ENCODE measurements around the gene ISM1.

The ISM1 gene

GRCh38 chr20:13289031-13289430 is 68.0 kb downstream of the ISM1 start:
- no peak for TF ChIP-seq Cebpa-rat (IDR thresholded peaks at IDR 0.05)
- no peak overlapping the region for H3K27ac ChIP-seq
- peak overlapping the region; percentile 78 for H3K4me2 ChIP-seq
- H3K9ac ChIP-seq: no peak overlapping the region
- H4K20me1 ChIP-seq: no peaks in the 10 kb centered on the region
- H3K36me3 ChIP-seq: no peaks in the 10 kb centered on the region
- H3K9me3 ChIP-seq: no peaks in the 10 kb centered on the region
- H3K27me3 ChIP-seq: no peaks in the 10 kb centered on the region
- H3K4me1 ChIP-seq: peaks cover 43% of the 10 kb centered on the region
- H3K4me3 ChIP-seq: no peak overlapping the region

GRCh38 chr20:13290724-13291123 is 69.7 kb downstream of the ISM1 start:
- no peaks in the 10 kb centered on the region for H3K36me3 ChIP-seq
- no peak overlapping the region for H3K4me2 ChIP-seq

GRCh38 chr20:13291157-13291556 is 70.1 kb downstream of the ISM1 start:
- H3K4me1 ChIP-seq: peaks cover 38% of the 10 kb centered on the region
- H3K27me3 ChIP-seq: no peaks in the 10 kb centered on the region
- H3K4me2 ChIP-seq: no peak overlapping the region
- no peak overlapping the region for H3K9ac ChIP-seq
- no peaks in the 10 kb centered on the region for H4K20me1 ChIP-seq
- H3K4me3 ChIP-seq: no peak overlapping the region
- no peak overlapping the region for H3K27ac ChIP-seq
- H3K9me3 ChIP-seq: no peaks in the 10 kb centered on the region
- no peak for TF ChIP-seq Cebpa-rat (IDR thresholded peaks at IDR 0.05)
- H3K36me3 ChIP-seq: no peaks in the 10 kb centered on the region

More at GRCh38 chr20:13290724-13291123, 69.7 kb downstream of the ISM1 start:
- no peak for TF ChIP-seq Cebpa-rat (IDR thresholded peaks at IDR 0.05)
- H3K4me3 ChIP-seq: no peak overlapping the region
- H3K9ac ChIP-seq: no peak overlapping the region
- H3K27me3 ChIP-seq: no peaks in the 10 kb centered on the region
- no peaks in the 10 kb centered on the region for H3K9me3 ChIP-seq
- H4K20me1 ChIP-seq: no peaks in the 10 kb centered on the region
- peaks cover 42% of the 10 kb centered on the region for H3K4me1 ChIP-seq
- H3K27ac ChIP-seq: no peak overlapping the region

DNA sequence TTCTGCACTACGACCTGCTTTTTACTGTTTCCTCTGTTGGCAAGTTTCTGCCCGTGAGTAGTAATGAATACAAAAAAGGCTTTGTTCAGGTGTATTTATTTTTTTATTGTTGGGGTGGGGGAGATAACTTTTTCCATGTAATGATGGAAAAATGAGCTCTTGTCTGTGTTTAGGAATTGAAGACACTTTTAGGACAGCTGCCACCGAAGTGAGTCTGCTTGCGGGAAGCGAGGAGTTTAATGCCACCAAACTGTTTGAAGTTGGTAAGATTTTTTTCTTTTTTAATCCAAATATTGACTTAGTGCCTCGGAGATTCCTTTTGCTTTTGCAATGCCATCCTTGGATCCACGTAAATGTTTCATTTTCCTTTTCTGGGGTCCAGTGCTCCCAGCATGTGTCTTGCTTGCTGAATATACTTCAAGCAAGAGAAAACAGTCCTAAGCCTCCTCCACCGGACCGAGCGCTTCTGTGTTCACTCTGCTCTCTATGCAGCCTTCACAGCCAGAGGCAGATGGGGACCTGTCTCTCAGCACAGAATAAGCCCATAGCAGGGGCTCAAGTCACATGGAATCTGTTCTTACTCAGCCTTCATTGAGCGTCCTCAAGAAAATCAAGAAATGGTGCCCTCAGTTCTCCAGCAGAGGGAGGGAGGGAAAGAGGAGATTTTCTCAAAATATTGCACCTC is 71.3 kb downstream of the ISM1 start:
- Histone ChIP-seq H3K9ac (no peak overlapping the region), H3K27ac (no peak overlapping the region), H3K4me3 (no peak overlapping the region), H3K4me1 (peaks cover 41% of the 10 kb centered on the region), H3K36me3 (no peaks in the 10 kb centered on the region), H3K4me2 (no peak overlapping the region), H3K27me3 (no peaks in the 10 kb centered on the region), H4K20me1 (no peaks in the 10 kb centered on the region), H3K9me3 (no peaks in the 10 kb centered on the region)
- TF ChIP-seq Cebpa-rat (IDR thresholded peaks at IDR 0.05): no peak

DNA sequence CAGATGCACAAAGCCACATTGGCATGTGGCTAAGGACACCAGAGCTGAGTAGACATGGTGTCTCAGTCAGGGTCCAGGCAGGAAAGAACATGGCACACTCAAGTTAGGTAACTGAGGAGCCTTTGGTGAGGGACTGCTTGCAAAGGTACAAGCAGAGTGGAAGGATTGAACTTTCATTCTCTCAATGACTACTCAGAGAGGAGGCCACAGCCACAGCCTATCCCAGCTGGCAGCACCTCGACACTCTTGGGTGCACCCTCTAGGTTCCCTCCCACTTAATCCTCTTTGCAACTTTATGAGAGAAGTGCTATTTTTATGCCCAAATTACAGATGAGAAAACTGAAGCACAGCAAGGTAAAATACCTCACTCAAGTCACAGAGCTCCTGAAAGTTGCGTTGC is 73.4 kb downstream of the ISM1 start:
- H3K27ac ChIP-seq: no peak overlapping the region
- no peaks in the 10 kb centered on the region for H3K9me3 ChIP-seq
- H3K36me3 ChIP-seq: no peaks in the 10 kb centered on the region
- H3K27me3 ChIP-seq: no peaks in the 10 kb centered on the region
- TF ChIP-seq Cebpa-rat (IDR thresholded peaks at IDR 0.05): no peak
- H3K4me3 ChIP-seq: no peak overlapping the region
- no peak overlapping the region for H3K4me2 ChIP-seq
- H3K4me1 ChIP-seq: peaks cover 34% of the 10 kb centered on the region
- H4K20me1 ChIP-seq: no peaks in the 10 kb centered on the region
- H3K9ac ChIP-seq: no peak overlapping the region

- Histone ChIP-seq H4K20me1 (no peaks in the 10 kb centered on the region), H3K9me3 (no peaks in the 10 kb centered on the region), H3K36me3 (no peaks in the 10 kb centered on the region), H3K9ac (no peak overlapping the region), H3K27ac (no peak overlapping the region), H3K4me3 (no peak overlapping the region), H3K4me1 (peaks cover 33% of the 10 kb centered on the region), H3K4me2 (no peak overlapping the region), H3K27me3 (no peaks in the 10 kb centered on the region)
- TF ChIP-seq Cebpa-rat (IDR thresholded peaks at IDR 0.05): no peak
Observed at GRCh38 chr20:13295637-13296036, 74.6 kb downstream of the ISM1 start.

DNA sequence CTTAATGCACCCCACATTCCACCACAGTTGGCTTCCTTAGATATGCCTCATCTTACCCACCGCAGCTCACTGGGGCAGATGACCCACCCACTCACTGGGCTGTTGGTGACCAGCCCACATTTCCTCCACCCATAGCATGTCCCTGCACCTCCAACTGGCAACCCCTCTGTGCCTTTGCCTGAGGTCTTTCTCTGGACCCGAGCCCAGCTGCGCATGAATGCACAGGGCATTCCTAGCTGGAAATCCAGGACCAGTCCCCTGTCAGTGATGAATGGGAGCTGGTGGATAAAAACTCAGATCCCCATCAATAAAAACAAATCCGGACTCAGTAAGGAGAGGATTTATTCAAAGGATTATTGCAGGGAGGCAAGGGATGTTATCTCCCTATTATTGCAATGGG is 75.0 kb downstream of the ISM1 start:
- Histone ChIP-seq H3K27ac (no peak overlapping the region), H3K36me3 (no peaks in the 10 kb centered on the region), H3K4me1 (peaks cover 35% of the 10 kb centered on the region), H3K9me3 (no peaks in the 10 kb centered on the region), H3K9ac (no peak overlapping the region), H3K27me3 (no peaks in the 10 kb centered on the region), H3K4me3 (no peak overlapping the region), H3K4me2 (no peak overlapping the region), H4K20me1 (no peaks in the 10 kb centered on the region)
- no peak for TF ChIP-seq Cebpa-rat (IDR thresholded peaks at IDR 0.05)

GRCh38 chr20:13297147-13297899 is 76.2 kb downstream of the ISM1 start:
- H3K4me3 ChIP-seq: no peak overlapping the region
- no peaks in the 10 kb centered on the region for H3K27me3 ChIP-seq
- no peaks in the 10 kb centered on the region for H3K9me3 ChIP-seq
- no peak for TF ChIP-seq Cebpa-rat (IDR thresholded peaks at IDR 0.05)
- H3K4me2 ChIP-seq: peak overlapping the region; percentile 59
- H3K9ac ChIP-seq: no peak overlapping the region
- no peak overlapping the region for H3K27ac ChIP-seq
- peaks cover 35% of the 10 kb centered on the region for H3K4me1 ChIP-seq
- H4K20me1 ChIP-seq: no peaks in the 10 kb centered on the region
- H3K36me3 ChIP-seq: no peaks in the 10 kb centered on the region

- no peak for TF ChIP-seq Cebpa-rat (IDR thresholded peaks at IDR 0.05)
- H4K20me1 ChIP-seq: no peaks in the 10 kb centered on the region
- H3K9ac ChIP-seq: no peak overlapping the region
- peak overlapping the region; percentile 65 for H3K4me2 ChIP-seq
- H3K9me3 ChIP-seq: no peaks in the 10 kb centered on the region
- no peak overlapping the region for H3K4me3 ChIP-seq
- H3K27ac ChIP-seq: no peak overlapping the region
- H3K36me3 ChIP-seq: no peaks in the 10 kb centered on the region
- H3K27me3 ChIP-seq: no peaks in the 10 kb centered on the region
- peaks cover 35% of the 10 kb centered on the region for H3K4me1 ChIP-seq
Observed at GRCh38 chr20:13298692-13299373, 77.8 kb downstream of the ISM1 start.

- Histone ChIP-seq H3K9me3 (no peaks in the 10 kb centered on the region), H3K27ac (no peak overlapping the region), H3K4me2 (peak overlapping the region; percentile 65), H3K36me3 (no peaks in the 10 kb centered on the region), H3K4me1 (peaks cover 35% of the 10 kb centered on the region), H3K27me3 (no peaks in the 10 kb centered on the region), H3K4me3 (no peak overlapping the region), H4K20me1 (no peaks in the 10 kb centered on the region), H3K9ac (no peak overlapping the region)
- TF ChIP-seq Cebpa-rat (IDR thresholded peaks at IDR 0.05): no peak
Observed at GRCh38 chr20:13299401-13299800, 78.3 kb downstream of the ISM1 start.
